Activated naive CD4-positive, alpha-beta T cell treated with anti-CD3 and anti-CD28 coated beads, Interleukin-2, amount 50 U/mL, for 24 hours (primary cell): ENCODE data around the gene ASB2.

ENCODE experiments used
- H3K27ac Mint-ChIP-seq: one replicate; pipeline ENCODE4 v1.8.0; 2021; ENCODE audit warnings: mild to moderate bottlenecking, mixed read lengths
- H3K27me3 Mint-ChIP-seq: one replicate; pipeline ENCODE4 v1.8.0; 2021; ENCODE audit warnings: mixed read lengths
- H3K36me3 Mint-ChIP-seq: one replicate; pipeline ENCODE4 v1.8.0; 2021; ENCODE audit warnings: mixed read lengths
- H3K4me1 Mint-ChIP-seq: one replicate; pipeline ENCODE4 v1.8.0; 2021; ENCODE audit warnings: mixed read lengths
- H3K4me3 Mint-ChIP-seq: one replicate; pipeline ENCODE4 v1.8.0; 2021; ENCODE audit warnings: mild to moderate bottlenecking, mixed read lengths
- H3K9me3 Mint-ChIP-seq: one replicate; pipeline ENCODE4 v1.8.0; 2021; ENCODE audit warnings: mixed read lengths

ASB2 gene

DNA sequence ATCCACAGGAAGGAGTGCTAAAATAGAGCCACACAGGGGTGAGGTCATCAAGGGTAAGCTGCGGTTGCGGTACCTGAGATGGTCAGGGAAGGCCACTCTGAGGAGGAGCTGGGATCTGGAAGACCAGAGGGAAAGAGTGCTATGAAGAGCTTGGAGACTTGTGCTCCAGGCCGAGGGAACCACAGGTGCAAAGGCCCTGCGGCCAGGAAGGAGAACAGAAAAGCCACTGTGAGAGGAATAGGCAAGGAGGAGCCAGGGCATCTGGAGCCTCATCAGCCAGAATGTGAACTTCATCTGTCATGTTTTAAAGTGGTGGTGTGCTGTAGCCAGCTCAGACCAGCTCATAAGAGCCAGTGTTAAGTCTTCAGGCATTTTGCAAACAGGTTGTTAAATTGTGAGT is 15.3 kb upstream of the ASB2 start:
- H3K4me3 Mint-ChIP-seq: no peak overlapping the region
- no peak overlapping the region for H3K27ac Mint-ChIP-seq
- no peaks in the 10 kb centered on the region for H3K36me3 Mint-ChIP-seq
- H3K27me3 Mint-ChIP-seq: no peaks in the 10 kb centered on the region
- peaks cover 11% of the 10 kb centered on the region for H3K4me1 Mint-ChIP-seq
- no peaks in the 10 kb centered on the region for H3K9me3 Mint-ChIP-seq

GRCh38 chr14:93991212-93991611 is 14.8 kb upstream of the ASB2 start:
- Mint-ChIP-seq H3K9me3 (no peaks in the 10 kb centered on the region), H3K27me3 (no peaks in the 10 kb centered on the region), H3K4me3 (no peak overlapping the region), H3K27ac (no peak overlapping the region), H3K36me3 (no peaks in the 10 kb centered on the region), H3K4me1 (peaks cover 11% of the 10 kb centered on the region)

GRCh38 chr14:93989939-93990338 is 13.6 kb upstream of the ASB2 start:
- Mint-ChIP-seq H3K4me3 (no peak overlapping the region), H3K9me3 (no peaks in the 10 kb centered on the region), H3K27ac (peak overlapping the region; percentile 8), H3K4me1 (peaks cover 3% of the 10 kb centered on the region), H3K36me3 (no peaks in the 10 kb centered on the region), H3K27me3 (no peaks in the 10 kb centered on the region)

DNA sequence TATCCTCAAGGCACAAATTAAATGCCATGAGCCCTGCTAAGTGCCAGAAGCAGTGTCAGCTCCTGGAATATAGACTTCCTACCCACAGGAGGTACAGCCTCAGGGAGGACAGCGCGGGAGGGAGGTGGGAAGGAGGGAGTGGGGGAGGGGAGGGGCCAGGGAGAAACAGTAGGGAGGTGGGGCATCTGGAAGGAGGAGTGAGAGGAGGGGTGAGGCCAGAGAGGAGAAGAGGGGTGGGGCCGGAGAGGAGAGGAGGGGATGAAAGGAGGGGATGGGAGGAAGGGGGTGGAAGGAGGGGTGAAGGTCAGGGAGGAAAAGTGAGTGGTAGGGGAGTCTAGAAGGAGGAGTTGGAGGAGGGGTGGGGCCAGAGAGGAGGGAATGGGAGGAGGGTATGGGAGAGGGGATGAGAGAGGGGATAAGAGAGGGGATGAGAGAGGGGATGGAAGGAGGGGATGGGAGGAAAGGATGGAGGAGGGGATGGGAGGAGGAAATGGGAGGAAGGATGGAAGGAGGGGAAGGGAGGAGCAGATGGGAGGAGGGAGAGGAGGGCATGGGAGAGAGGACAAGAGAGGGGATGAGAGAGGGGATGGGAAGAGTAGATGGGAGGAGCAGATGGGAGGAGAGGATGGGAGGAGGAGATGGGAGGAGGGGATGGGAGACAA is 11.6 kb upstream of the ASB2 start:
- Mint-ChIP-seq H3K4me1 (no peaks in the 10 kb centered on the region), H3K36me3 (no peaks in the 10 kb centered on the region), H3K4me3 (no peak overlapping the region), H3K9me3 (no peaks in the 10 kb centered on the region), H3K27me3 (no peaks in the 10 kb centered on the region), H3K27ac (no peak overlapping the region)

GRCh38 chr14:93987376-93987775 is 11.0 kb upstream of the ASB2 start:
- H3K4me3 Mint-ChIP-seq: no peak overlapping the region
- H3K9me3 Mint-ChIP-seq: no peaks in the 10 kb centered on the region
- no peaks in the 10 kb centered on the region for H3K36me3 Mint-ChIP-seq
- no peaks in the 10 kb centered on the region for H3K27me3 Mint-ChIP-seq
- H3K4me1 Mint-ChIP-seq: no peaks in the 10 kb centered on the region
- no peak overlapping the region for H3K27ac Mint-ChIP-seq

- Mint-ChIP-seq H3K27me3 (no peaks in the 10 kb centered on the region), H3K4me3 (no peak overlapping the region), H3K4me1 (no peaks in the 10 kb centered on the region), H3K27ac (no peak overlapping the region), H3K9me3 (no peaks in the 10 kb centered on the region), H3K36me3 (no peaks in the 10 kb centered on the region)
Measured at GRCh38 chr14:93986955-93987354, 10.6 kb upstream of the ASB2 start.

GRCh38 chr14:93984987-93985410 is 8.6 kb upstream of the ASB2 start:
- Mint-ChIP-seq H3K27me3 (no peaks in the 10 kb centered on the region), H3K9me3 (no peaks in the 10 kb centered on the region), H3K27ac (no peak overlapping the region), H3K4me1 (peaks cover 7% of the 10 kb centered on the region), H3K36me3 (no peaks in the 10 kb centered on the region), H3K4me3 (no peak overlapping the region)

DNA sequence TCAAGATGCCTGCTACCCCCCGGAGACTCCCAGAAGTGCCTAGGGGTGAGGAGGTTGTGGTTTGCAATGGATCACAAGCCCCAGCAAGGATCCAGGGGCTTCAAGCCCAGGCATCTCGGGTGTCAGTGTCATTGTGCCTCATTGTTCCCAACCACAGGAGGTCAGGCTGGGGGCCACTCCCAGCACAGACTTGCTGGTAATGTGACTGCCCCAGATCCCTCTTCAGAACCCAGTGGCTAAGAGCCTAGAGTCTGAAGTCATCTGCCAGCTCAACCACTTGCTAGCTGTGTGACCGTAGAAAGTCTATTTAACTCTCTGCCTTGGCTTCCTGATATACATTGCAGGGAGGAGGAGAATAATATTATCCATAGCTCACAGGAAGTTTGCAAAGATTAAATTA is 7.7 kb upstream of the ASB2 start:
- Mint-ChIP-seq H3K27ac (no peak overlapping the region), H3K9me3 (no peaks in the 10 kb centered on the region), H3K27me3 (no peaks in the 10 kb centered on the region), H3K36me3 (no peaks in the 10 kb centered on the region), H3K4me1 (peaks cover 12% of the 10 kb centered on the region), H3K4me3 (no peak overlapping the region)

GRCh38 chr14:93982230-93983007 is 6.0 kb upstream of the ASB2 start:
- Mint-ChIP-seq H3K27ac (peak overlapping the region; percentile 60), H3K36me3 (peaks cover 6% of the 10 kb centered on the region), H3K4me1 (peaks cover 29% of the 10 kb centered on the region), H3K4me3 (no peak overlapping the region), H3K27me3 (no peaks in the 10 kb centered on the region), H3K9me3 (no peaks in the 10 kb centered on the region)

DNA sequence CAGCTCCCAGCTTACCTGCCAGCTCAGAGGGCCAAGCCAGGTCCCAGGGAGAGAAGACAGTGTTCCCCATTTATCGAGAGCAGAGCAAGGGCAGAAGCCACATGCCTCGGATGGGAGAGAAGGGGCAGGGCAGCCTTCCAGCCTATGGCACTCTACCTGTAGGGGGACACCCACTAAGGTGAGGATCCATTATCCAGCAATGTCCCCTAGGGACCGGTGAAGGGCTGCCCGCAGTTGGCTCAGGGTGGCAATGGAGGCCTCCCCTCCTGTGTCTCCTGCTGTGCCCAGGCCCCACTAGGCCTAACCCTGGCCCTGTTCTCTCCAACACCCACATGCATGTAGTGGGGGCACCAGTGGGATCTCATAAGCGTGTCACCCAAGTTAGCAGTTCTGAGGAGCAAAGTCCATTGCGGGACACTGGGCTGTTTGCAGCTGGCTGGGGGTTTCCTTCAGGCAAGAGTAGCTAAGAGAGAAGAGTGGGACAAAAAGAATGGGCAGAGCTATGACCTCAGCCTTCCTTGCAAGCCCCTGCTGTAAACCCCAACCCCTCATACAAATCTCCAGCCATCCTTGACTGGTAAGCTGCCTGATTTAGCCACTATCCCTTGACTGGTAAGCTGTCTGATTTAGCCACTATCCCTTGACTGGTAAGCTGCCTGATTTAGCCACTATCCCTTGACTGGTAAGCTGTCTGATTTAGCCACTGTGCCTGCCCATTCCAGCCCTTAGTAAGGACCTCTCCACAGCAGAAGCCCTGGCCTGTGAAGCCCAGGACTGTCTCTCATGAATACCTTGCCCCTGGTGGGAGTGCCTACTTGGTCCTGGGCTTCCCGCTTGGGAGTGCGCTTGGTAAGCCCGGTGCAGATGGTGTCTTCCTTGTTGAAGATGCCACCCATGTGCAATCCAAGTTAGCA is 5.2 kb upstream of the ASB2 start:
- Mint-ChIP-seq H3K36me3 (peaks cover 10% of the 10 kb centered on the region), H3K4me3 (no peak overlapping the region), H3K27me3 (no peaks in the 10 kb centered on the region), H3K9me3 (no peaks in the 10 kb centered on the region), H3K27ac (no peak overlapping the region), H3K4me1 (peaks cover 37% of the 10 kb centered on the region)

DNA sequence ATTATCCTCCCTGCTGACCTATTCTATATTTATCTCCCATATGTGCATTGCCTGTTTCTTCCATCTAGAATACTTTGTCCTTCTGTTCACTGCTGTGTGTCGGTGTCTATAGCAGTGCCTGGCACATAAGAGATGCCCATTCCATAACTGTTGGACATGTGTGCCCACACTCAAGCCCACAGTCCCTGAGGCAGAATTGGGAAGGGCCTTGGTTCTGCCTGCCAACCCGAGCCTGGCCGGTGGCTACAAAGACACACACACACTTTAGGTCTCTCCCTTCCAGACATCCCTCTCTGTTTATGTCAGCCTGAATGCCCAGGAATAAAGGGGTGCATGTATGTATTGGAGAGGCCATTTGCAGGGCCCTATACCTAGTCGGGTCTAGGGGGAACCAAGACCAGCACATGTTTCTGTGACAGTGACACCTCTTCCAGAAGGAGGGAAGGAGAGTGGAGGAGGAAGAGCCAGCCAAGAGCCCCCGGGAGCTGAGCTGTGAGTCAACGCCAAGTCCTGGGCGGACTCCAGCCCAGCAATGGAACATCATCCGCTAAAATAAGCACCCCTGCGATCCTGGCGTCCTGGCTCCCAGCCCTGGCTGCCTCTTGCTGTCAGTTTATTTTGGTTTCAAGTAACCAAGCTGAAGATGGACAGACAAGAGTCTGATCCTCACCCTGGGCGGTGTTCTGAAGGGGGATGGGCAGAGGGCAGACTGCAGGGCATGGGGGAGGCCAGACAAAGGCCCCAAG is 4.3 kb upstream of the ASB2 start:
- Mint-ChIP-seq H3K4me3 (peak overlapping the region; percentile 4), H3K4me1 (peaks cover 46% of the 10 kb centered on the region), H3K27ac (peak overlapping the region; percentile 90), H3K9me3 (peaks cover 5% of the 10 kb centered on the region), H3K36me3 (peaks cover 11% of the 10 kb centered on the region), H3K27me3 (no peaks in the 10 kb centered on the region)

DNA sequence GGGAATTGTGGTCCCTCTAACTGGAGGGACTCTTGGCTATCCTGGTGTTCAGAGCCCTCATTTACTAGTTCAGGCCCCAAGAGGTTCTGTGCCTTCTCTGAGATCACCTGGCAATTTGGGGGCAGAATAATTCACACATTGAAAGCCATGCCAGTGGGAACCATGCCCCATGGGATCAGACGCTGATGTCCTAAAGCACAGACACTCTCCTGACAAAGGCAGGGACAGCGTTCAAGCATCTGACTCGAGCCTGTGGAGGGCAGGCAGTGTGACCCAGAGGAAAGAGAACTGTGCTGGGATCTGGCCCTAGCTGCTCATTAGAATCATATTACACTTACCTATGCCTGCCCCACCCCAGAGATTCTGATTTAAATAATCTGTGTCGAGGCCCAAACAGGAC is 2.4 kb upstream of the ASB2 start:
- peak overlapping the region; percentile 98 for H3K27ac Mint-ChIP-seq
- H3K9me3 Mint-ChIP-seq: peaks cover 6% of the 10 kb centered on the region
- peak overlapping the region; percentile 30 for H3K4me3 Mint-ChIP-seq
- peaks cover 49% of the 10 kb centered on the region for H3K4me1 Mint-ChIP-seq
- peaks cover 11% of the 10 kb centered on the region for H3K36me3 Mint-ChIP-seq
- H3K27me3 Mint-ChIP-seq: no peaks in the 10 kb centered on the region

DNA sequence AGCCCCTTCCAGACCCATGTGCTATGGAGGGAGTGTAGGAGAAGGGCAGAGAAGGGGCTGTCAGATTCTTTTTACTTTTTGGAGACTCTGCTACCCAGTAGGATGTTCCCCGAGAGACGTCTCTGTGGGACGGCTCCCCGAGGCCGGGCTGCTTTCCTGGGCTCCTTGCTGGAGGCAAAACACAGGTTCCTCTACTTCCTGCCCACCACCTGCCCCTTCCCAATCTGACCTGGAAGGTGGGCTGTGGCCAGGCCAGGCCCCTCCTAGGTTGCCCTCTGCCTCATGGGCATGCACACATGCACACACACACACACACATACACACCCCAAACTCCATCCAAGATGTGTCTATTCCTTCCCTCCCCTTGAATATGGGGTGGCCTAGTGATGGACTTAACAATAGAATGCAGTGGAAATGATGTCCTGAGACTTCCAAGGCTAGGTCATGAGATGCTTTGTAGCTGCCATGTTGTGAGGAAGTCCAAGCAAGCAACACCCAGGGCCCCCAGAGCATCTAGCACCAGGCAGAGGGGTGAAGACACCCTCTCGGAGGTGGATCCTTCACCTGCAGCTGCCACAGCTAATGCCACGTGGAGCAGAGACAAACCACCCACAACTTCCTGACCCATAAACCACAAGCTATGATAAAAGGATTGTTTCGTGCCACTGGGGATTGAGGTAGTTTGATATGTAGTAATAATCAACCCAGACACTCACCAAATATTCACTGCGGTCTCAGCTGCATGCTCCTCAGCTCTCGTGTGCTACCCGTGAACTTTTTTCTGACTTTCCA is 1.6 kb upstream of the ASB2 start:
- peaks cover 52% of the 10 kb centered on the region for H3K4me1 Mint-ChIP-seq
- no peaks in the 10 kb centered on the region for H3K27me3 Mint-ChIP-seq
- peak overlapping the region; percentile 58 for H3K4me3 Mint-ChIP-seq
- peaks cover 11% of the 10 kb centered on the region for H3K36me3 Mint-ChIP-seq
- peaks cover 6% of the 10 kb centered on the region for H3K9me3 Mint-ChIP-seq
- peak overlapping the region; percentile 98 for H3K27ac Mint-ChIP-seq

DNA sequence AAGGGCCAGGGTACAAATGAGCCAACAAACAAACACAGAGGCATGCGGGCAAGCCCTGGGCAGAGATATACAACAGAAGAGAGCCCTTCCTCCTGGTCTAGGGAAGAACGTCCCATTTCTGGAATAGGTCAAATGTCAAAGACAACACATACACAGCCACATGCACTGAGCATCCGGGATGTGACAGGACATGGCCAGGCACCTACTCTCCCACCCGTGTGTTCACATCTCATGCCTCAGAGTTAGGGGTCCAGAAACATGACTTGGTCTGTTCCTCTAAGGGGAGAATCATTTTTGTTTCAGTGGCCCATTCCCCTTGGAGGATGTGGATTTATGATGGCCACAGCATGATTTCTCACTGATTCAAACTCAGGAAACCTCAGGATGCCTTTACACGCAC is 801 bp upstream of the ASB2 start:
- H3K36me3 Mint-ChIP-seq: peaks cover 11% of the 10 kb centered on the region
- no peaks in the 10 kb centered on the region for H3K27me3 Mint-ChIP-seq
- H3K9me3 Mint-ChIP-seq: peaks cover 6% of the 10 kb centered on the region
- peak overlapping the region; percentile 98 for H3K27ac Mint-ChIP-seq
- H3K4me1 Mint-ChIP-seq: peaks cover 55% of the 10 kb centered on the region
- H3K4me3 Mint-ChIP-seq: no peak overlapping the region
